ENCODE data around the gene PNPLA2.
A peak's percentile ranks its signal among the peaks of the same experiment; 100 is the strongest.

The PNPLA2 gene

DNA sequence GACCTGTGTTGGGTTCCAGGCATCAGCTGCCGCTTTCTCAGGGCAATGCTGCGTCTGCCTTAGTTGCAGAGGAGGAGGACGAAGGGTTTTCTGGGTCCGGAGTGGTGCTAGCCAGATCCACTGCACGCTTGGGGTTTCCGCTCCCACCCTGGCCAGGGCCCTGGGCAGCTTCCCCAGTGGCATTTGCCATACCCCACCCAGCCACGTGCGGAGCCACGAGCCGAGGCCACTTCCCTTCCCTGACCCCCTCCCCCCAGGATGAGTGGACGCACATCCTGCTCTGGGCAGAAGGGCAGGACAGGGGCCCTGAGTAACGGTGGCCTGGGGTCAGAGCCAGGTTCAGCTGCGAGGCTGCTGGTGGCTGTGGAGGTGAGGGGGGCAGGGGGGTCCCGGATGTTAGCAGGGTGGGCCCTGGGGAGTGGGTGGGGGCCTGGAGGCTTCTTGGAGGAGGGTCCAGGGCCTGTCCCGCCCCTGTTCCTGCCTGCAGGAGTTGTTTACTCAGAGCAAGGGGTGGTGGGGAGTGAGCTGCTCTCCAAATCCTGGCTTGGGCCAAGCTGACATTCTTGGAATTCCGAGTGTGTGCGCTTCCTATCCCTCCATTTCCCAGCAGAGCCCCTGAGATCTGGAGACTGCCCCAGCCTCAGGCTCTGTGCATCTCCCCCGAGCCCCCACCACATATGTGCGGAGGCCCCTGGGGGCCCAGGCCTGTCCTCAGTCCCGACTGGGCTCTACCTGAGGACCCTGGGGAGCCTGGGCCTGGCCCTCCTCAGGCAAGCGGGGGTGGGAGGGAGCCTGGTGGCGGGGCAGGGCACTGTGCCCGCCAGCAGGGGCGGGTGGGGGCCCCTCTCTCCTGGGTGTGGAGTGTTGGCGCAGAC is 25.3 kb downstream of the PNPLA2 start:
- DNase-seq (ENCODE audit: low read depth in 2 of 2): no peak

DNA sequence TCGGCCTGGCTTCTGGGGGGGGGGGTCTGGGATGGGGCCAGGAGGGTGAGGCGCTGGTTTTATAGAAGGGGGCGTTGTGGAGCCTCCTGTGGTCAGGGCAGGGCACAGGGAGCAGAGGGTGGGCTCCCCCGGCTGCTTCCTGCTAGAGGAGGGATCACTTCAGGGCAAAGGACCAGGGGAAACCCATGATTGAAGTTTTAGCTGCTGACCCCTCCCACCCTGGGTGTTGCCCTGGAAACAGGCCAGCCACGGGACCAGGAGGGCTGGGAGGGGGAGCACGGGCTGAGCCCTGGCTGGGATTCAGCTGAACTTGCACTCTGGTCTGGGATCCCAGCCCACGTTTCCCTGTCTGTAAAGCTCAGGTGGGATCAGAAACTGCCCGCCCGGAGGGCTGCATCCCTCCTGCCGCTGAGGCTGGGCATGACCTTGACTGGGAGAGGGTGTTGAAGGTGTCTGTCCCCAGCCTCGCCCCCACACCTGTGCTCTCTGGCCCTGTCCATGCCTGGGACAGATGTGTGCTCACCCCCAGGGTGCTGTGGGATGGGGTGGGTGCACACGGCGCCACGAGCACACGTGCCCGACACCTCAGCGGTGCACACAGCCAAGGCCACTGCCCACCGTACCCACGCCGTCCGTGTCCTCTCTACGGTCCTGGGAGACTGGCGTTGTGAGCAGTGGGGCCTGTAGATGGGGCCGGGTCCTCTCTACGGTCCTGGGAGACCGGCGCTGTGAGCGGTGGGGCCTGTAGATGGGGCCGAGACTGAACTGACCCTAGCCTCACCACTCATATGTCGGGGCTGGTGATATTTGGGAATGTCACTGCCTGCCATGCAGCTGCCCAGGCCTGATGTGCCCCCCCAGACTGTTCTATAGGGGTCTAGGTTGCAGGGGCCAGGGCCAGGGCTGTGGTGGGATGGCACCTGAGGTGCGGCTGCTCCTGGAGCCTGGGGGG is 26.3 kb downstream of the PNPLA2 start:
- DNase-seq (ENCODE audit: low read depth in 2 of 2): no peak

DNA sequence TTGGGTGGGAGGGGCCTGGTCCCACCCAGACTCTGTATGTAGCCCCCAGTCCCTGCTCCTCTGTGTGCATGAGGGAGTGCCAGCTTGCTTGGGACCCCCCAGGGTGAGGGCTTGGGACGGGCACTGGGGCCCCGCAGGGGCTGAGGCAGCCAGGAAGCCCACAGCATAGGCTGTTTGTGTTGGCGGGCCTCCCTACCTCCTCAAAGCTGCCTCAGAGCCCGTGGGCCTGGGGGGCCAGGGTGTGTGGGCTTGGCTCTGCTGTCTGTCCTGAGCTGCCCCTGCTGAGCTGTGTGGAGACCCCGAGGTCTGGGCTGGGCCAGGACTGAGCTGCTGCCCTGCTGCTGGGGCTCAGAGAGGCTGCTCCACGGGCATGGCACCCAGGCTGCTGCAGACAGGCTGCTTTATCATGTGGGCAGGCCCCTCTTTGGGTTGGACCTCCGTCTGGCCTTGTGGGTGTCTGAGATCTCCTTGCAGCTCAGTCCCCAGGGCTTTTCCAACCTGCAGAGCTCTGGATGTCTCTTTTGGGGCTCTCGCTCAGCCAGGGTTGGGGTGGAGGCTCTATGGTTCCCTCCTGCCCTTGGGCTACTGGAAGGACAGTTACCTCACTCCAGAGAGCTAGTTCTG is 27.3 kb downstream of the PNPLA2 start:
- no peak for DNase-seq (ENCODE audit: low read depth in 2 of 2)

DNA sequence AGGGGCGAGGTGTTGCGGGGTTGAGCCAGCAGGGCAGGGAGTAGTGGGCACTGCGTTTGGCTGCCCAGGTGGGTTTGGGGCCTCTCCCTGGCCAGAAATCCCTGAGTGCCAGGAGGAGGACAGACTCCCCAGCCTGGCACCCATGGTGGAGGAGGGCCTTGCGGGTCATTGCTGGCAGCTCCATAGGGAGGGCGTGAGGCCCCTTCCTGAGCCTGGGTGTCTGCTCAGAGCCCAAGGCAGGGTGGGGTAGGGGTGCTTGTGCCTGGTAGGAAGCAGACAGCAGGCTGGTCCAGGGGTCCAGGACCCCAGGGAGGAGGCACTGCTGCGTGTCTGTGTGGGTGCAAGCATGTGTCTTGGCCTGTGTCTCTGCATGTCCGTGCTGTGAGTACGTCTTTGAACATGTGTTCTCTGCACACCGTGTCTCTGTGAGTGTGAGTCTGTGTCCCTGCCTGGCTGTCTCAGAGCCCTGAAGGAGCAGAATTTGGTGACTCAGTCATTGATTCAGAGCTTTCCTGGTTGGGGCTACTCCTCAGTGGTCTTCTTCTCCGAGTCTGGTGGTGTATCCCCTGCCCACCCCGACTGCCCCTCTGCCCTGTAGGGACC is 27.9 kb downstream of the PNPLA2 start:
- no peak for DNase-seq (ENCODE audit: low read depth in 2 of 2)

DNA sequence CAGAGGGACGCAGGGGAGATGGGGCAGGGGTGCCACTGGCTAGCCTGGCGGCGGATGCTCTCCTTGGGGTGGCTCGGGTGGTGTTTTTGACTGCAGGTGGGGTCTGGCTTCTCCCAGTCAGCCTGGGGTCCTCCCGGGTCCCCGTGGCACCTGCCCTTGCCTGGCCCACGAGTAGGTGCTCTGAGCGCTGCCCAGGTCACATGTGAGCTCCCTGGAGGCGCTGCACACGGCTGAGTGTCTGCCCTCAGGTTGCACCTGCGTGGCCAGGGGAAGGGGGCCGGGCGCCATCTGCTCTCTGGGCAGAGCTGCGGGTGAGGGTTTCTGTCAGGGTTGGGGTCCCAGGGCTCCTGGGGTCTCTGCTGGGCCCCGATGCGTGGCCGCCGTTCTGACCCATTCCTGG is 29.2 kb downstream of the PNPLA2 start:
- no peak for DNase-seq (ENCODE audit: low read depth in 2 of 2)

DNA sequence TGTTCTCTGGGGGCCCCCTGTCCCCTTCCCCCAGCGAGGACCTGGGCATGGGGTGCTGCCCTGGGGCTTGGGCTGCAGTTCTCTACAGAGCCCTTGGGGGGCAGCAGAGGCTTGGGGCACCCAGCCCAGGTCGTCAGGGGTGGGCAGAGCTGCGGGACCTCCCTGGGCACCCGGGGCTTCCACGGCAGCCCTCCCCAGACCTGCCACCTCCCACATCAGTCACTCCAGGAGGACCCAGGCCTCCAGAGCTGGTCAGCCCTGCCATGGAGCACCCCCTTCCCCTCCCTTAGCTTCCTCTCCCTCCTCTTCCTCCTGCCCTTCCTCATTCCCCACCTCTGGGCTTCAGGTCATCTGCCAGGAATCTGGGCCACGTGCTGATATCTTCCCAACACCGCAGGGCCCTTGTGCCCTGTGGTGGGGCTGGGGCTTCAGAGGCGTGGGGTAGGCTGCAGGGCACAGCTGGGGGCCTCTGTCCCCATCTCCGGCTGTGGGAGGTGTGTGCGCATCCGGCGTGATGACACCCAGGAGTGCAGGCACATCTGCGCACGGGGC is 29.7 kb downstream of the PNPLA2 start:
- DNase-seq (ENCODE audit: low read depth in 2 of 2): peak in 1 of 2 donors; percentile 53

DNA sequence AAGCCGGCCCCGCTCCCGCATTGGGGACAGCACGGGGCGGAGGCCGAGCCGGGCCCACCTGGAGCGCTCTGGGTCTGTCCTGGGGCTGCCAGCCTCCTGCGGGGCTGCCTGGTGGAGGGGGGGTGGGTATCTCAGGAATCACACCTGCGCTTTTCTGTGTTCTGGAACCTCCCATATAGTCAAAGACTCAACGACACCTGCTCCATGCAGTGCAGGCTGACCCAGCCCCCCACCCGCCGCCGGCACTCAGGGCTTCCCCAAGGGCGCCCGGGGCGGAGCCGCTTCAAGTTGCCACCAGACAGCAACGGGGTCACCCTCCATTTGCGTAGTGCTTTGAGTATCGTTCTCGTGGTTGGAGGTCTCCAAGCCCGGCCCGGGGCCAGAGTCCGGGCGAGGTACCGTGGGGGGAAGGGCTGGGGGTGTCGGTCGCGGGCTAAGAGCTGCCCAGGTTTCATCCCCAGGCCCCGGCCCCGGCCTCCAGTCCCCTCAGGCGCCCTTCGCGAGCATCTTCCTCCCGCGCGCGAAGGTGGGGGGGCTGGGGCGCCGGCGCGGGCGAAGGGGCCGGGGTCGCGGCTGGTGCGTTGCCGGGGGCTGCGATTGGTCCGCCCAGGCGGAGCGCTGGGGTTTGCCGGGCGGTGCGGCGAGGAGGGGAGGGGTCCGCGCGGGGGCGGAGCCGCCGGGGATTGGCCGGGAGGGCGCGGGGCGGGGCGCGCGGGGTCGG is 30.6 kb downstream of the PNPLA2 start:
- DNase-seq (ENCODE audit: low read depth in 2 of 2): no peak

DNA sequence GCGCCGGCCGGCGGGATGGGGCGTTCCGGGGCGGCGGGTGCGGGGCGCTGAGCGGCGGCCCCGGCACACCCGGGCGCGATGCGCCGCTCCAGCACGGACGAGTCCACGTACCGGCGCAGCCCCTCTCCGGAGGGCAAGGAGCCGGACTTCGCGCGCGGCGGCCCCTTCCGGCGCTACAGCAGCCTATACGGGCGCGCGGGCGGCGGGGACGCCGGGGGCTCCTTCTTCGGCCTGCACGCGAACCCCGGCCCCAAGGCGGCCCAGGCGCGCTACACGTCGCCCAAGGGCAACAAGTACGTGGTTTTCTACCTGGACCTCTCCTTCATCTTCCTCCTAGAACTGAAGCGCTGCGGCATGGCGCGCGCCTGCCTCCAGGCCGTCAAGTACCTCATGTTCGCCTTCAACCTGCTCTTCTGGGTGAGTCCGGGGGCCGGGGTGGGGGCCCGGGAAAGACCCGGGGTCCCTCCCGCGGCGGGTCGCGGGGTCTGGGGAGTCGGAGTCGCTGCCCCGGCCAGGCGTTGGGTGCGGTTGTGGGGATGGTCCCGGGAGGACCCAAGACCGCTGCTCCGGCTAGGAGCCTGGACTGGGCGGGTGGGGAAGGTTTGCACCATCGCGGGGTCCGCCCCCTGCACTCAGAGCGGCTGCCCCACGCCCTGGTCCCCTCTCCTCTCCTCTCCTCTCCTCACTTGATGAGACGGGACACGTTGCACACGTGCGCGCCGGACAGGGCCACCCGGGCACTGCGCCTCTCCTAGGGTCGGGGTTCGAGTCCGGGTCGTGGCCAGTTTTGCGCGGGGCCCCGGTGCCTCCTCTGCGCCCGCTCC is 31.4 kb downstream of the PNPLA2 start:
- no peak for DNase-seq (ENCODE audit: low read depth in 2 of 2)

DNA sequence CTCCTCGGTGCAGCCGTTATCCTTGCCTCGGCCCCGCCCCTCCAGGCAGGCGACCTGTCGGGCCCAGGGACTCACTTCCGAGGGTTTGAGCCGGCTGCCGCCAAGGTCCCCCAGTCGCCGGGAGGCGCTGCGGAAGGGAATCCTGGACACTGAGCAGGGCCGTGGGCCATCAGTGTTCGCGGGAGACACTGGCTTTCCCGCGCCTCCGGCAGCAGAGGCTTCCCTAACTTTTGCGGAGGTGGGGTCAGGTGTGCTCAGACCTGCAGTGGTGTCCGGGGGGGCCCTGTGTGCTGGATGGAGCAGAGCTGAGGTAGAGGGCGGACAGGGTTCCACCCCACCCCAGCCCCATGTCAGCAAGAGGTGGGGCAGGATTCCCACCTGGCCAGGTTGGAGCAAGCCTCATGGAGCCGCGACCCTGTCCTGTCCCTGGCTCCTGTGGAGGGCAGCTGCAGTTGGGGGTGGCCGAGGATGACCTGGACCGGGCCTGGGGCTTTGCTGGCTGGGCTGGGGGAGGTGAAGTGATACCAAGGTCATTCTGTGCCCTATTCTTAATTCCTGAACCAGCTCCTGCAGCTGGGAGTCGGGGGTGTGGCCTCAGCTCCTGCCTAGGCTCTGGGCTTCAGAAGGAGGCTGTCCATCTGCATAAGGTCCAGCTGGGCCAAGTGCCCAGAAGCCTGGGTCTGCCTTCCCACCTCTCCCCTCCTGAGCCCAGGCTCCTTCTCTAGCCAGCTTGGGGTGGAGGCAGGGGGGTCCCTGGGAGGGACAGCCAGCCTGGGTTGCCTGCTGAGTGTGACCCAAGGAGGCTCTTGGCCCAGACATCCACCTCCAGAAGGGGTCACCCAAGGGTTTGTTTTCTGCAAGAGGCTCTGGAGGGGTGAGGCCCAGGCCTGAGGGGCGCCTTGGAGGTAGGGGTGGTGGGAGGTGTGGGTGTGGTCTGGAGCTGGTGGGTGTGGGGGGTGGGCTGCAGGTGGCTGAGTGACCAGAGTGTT is 32.4 kb downstream of the PNPLA2 start:
- DNase-seq (ENCODE audit: low read depth in 2 of 2): no peak

DNA sequence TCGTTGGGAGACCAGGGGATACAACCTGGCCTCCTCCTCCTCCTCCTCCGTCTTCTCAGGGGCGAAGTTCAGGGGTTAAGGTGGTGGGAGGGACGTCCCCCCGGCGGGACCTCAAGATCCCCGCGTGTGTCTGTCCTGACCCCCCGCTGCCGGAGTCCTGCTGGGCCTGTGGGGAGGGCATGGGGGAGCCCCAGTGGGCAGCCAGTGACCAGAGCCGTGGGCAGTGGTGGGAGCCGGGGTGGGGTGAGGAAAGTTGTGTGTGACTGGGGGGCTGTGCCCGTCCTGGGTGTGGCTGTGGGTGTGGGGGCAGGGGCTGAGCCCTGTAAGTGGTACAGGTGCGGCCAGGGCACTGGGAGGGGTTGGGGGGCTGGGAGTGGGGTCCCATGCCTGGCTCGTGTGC is 34.0 kb downstream of the PNPLA2 start:
- no peak for DNase-seq (ENCODE audit: low read depth in 2 of 2)

DNA sequence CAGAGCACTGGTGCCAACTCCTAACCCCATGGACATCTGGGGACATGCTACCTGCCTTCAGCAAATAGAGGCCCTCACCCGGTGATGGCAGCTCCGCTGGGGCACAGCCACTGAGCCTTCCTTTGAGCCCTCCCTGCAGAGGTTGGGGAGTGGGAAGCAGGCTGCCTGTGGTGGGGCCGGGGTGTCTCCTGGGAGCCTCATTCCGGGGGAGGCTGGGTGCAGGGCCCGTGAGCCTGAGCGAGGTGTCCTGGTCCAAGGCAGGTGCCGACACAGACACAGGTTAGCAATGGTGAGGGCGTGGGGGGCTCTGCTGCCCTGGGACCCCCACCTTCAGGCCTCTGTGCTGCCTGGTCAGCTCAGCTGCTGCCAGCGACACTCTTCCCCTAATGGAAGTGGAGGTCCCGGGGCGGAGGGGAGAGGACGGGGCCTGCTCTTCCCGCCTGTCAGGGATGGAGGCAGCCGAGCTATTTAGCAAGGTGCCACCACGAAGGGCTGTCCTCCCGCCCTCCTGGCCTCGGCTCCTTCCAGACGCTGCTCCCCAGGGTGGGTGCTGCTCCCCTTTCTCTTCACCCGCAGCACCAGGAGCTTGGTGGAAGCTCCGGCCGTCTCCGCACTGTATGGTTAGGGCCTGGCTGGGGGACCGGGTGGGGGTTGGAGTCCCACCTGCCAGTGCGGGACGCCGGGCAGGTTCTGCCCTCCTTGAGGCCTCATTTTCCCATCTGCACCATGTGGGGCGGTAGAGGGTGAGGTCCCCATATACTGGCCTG is 35.2 kb downstream of the PNPLA2 start:
- DNase-seq (ENCODE audit: low read depth in 2 of 2): no peak

DNA sequence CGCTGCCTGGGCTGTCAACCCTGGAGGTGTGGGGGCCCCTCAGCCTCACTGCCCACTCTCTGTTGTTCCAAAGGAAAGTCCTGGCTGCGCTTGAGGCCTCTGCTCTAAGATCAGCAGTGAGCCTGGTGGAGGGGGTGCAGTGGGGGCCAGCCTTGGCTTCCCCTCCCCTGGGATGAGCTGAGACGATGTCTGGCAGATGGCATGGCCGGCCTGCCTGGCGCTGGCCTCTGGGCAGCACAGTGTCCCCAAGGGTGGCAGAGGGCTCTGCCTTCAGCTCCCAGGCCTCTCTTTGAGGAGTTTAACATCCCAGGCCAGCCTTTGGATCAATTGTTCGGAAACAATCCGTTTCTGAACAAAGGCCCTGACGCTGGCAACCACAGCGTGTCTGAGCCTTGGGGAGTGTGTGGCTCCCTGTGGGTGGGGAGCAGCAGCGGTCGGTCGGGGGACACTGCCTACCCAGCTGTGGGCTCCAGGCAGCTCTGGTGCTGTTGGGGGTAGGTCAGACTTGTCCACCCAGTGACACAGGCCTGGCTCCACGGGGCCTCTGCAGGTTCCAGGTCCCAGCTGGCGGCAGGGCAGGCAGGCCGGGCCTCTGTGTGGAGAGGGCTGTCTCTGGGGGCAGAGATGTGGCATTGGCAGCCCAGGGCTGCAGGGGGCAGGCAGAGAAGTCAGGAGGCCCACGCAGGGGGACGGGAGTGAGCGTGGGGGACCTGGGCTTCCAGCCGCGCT is 36.1 kb downstream of the PNPLA2 start:
- no peak for DNase-seq (ENCODE audit: low read depth in 2 of 2)

DNA sequence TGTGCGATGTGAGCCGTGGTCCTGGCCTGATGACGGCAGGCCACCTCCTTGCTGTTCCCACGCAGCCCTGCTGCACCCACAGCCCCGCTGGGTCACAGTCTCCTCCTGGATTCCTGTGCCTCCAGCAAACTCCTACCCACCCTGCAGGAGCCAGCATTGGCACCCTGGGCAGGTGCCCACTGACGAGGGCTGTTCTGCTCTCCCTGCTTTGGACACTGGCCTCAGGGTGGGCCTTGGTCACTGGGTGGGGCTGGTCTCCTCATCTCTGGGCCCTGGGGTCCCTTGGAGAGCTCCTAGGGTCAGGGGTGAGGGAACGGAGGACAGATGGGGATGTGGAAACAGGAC is 36.6 kb downstream of the PNPLA2 start:
- DNase-seq (ENCODE audit: low read depth in 2 of 2): no peak

DNA sequence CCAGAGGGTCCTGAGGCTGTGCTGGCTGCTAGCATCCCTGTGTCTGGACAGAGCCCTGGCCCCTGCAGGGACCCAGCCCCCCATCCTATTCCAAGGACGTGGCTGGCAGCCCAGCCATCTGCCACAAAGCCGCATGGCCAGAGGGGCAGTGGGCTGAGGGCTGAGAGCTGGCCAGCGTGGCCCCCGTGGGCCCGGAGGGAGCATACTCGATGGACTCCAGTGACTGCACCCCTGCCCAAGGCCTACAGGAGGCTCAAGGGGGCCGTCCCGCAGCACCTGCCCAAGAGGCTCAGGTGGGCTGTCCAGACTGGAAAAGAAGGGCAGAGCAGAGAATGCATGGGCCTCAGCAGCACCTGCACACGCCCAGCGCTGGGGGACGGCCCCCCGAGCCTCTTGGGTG is 37.1 kb downstream of the PNPLA2 start:
- no peak for DNase-seq (ENCODE audit: low read depth in 2 of 2)

DNA sequence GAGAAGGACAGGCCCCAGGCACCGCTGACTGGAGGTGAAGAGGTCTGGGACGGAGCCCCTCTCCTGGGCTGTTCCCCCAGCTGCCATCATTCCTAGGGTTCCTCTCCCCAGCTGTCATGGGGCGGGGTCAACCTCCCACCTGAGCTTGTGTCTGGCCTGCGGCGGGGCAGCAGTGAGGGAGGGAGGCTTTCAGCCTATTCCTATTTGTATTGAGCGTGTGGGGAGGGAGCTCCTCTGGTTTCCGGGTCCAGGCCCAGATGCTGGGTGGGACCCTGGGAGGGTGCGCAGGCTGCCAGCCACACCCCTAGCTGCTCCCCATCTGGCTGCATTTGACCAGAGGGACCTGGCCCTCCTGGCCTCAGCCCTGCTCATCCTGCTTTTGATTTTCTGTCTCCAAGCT is 37.7 kb downstream of the PNPLA2 start:
- DNase-seq (ENCODE audit: low read depth in 2 of 2): no peak

DNA sequence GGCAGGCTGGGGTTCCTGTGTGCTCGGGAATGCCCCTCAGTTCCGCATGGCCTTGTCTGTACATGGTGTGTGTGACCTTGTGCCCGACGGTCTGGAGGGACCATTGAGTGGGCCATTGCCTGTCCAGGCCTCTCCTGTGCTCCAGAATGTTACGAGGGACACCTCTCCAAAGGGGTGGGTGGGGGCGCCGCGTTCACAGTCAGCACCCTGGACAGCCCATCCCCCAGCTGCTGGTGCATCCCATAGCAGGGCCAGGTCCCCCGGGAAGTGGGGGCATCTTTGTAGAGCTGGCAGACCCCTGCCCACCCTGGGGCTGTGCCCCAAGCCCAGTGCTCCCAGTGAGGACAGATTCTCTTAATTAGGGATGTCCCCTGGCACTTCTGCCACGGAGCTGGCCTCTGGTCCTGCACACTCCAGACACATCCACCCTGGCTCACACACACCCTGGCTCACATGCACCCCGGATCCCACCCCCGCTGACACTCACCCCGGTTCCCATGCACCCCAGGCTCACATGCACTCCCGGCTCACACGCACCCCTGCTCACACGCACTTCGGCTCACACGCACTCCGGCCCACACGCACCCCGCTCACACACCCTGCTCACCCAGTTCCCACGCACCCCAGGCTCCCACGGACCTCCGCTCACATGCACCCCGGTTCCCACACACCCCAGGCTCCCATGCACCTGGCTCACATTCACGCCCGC is 39.5 kb downstream of the PNPLA2 start:
- DNase-seq (ENCODE audit: low read depth in 2 of 2): no peak
